Endodermal cell (in vitro differentiated cells): ENCODE results near the gene ARHGEF5. TPM values are rescaled to one million over a fixed set of nuclear protein-coding genes. Genes with fewer than 3 reads are reported as not detected.

Experiments
- DNase-seq: peaks from one replicate; pipeline ENCODE4 v3.0.0-alpha.2; 2017
- H3K27ac ChIP-seq: 2 replicates; pipeline ENCODE4 v1.5.1; 2013; ENCODE audit warnings: mild to moderate bottlenecking, low read depth, low read length, moderate library complexity
- H3K27me3 ChIP-seq: 2 replicates; pipeline ENCODE4 v1.6.1; 2013; ENCODE audit warnings: mild to moderate bottlenecking, low read length, moderate library complexity; ENCODE audit not compliant: insufficient read depth, control insufficient read depth, poor library complexity, severe bottlenecking
- H3K36me3 ChIP-seq: 2 replicates; pipeline ENCODE4 v1.7.0; 2013; ENCODE audit warnings: mild to moderate bottlenecking, low read length, moderate library complexity; ENCODE audit not compliant: control insufficient read depth, insufficient read depth
- H3K4me1 ChIP-seq: one replicate; pipeline ENCODE4 v1.7.0; 2013; ENCODE audit warnings: low read length; ENCODE audit not compliant: control insufficient read depth, insufficient read depth
- H3K4me3 ChIP-seq: 2 replicates; pipeline ENCODE4 v1.5.1; 2013; ENCODE audit warnings: mild to moderate bottlenecking, low read length, moderate library complexity
- H3K9ac ChIP-seq: 2 replicates; pipeline ENCODE4 v1.6.1; 2013; ENCODE audit warnings: mild to moderate bottlenecking, low read length, moderate library complexity; ENCODE audit not compliant: poor library complexity, severe bottlenecking; ENCODE audit errors: extremely low read depth
- H3K9me3 ChIP-seq: 2 replicates; pipeline ENCODE4 v1.6.1; 2013; ENCODE audit warnings: mild to moderate bottlenecking, low read length, moderate library complexity; ENCODE audit not compliant: control insufficient read depth
- H3K27ac Mint-ChIP-seq: 2 replicates; pipeline ENCODE4 v1.8.0; 2020; ENCODE audit warnings: mixed read lengths
- H3K27me3 Mint-ChIP-seq: 2 replicates; pipeline ENCODE4 v1.8.0; 2021; ENCODE audit warnings: mild to moderate bottlenecking, mixed read lengths; ENCODE audit not compliant: insufficient read depth
- H3K36me3 Mint-ChIP-seq: 2 replicates; pipeline ENCODE4 v1.8.0; 2020; ENCODE audit warnings: low read depth, mixed read lengths
- H3K4me1 Mint-ChIP-seq: 2 replicates; pipeline ENCODE4 v1.8.0; 2020; ENCODE audit warnings: mixed read lengths
- H3K4me3 Mint-ChIP-seq: 2 replicates; pipeline ENCODE4 v1.8.0; 2020; ENCODE audit warnings: mild to moderate bottlenecking, moderate library complexity, mixed read lengths
- H3K9me3 Mint-ChIP-seq: 2 replicates; pipeline ENCODE4 v1.8.0; 2020; ENCODE audit warnings: mild to moderate bottlenecking, mixed read lengths
- CTCF ChIP-seq: fragments of 200-600 bp; sonication (generic); conservative IDR thresholded peaks from 2 replicates; pipeline ENCODE4 v1.5.0; 2021; ENCODE audit warnings: antibody characterized with exemption, mild to moderate bottlenecking
- WGBS, 2 experiments: methylation state at CpG; one replicate each; pipeline versions ENCODE4 v1.1.5 to v1.1.7; 2013; ENCODE audit warnings: missing lambda C conversion rate in 2 of 2, mixed read lengths in 1 of 2; ENCODE audit not compliant: insufficient coverage in 1 of 2, insufficient read length in 1 of 2; 5-methylcytosine and 5-hydroxymethylcytosine counted together
- total RNA-seq, 2 donors: library from RNA; stranded (reverse); fragmentation: NEBNext Ultra II Directional in 1 of 2; extraction: Animal tissue kit (Norgen Biotek cat#: 25700) in 1 of 2; gene quantifications; 2 replicates in 1 of 2; 3 replicates in 1 of 2; pipeline ENCODE4 v1.2.1, GENCODE V29; 2021

Gene ARHGEF5
- total RNA-seq, 2 donors from 2014 or later = 22.8 to 43.1 TPM

GRCh38 chr7:144384555-144385245, 29.5 kb downstream of the ARHGEF5 start:
- Histone ChIP-seq H3K27me3 (no peaks in the 10 kb centered on the region), H3K36me3 (peaks cover 14% of the 10 kb centered on the region), H3K4me1 (no peaks in the 10 kb centered on the region), H3K27ac (no peak overlapping the region), H3K4me3 (no peak overlapping the region), H3K9ac (no peak overlapping the region), H3K9me3 (no peaks in the 10 kb centered on the region)
- no peak overlapping the region for H3K4me3 Mint-ChIP-seq
- peak; percentile 72 for DNase-seq
- H3K27me3 Mint-ChIP-seq = no peaks in the 10 kb centered on the region
- peak overlapping the region; percentile 9 for H3K27ac Mint-ChIP-seq
- H3K4me1 Mint-ChIP-seq = peaks cover 15% of the 10 kb centered on the region
- WGBS, 2 experiments = 67 to 69% methylated on average over 6 to 12 of the region's 12 CpGs
- H3K36me3 Mint-ChIP-seq = peaks cover 15% of the 10 kb centered on the region
- no peaks in the 10 kb centered on the region for H3K9me3 Mint-ChIP-seq
- no peak for TF ChIP-seq CTCF

GRCh38 chr7:144386741-144387140, 31.5 kb downstream of the ARHGEF5 start:
- Mint-ChIP-seq H3K4me1 (peaks cover 22% of the 10 kb centered on the region), H3K27ac (no peak overlapping the region), H3K27me3 (no peaks in the 10 kb centered on the region), H3K4me3 (no peak overlapping the region), H3K36me3 (no peaks in the 10 kb centered on the region), H3K9me3 (no peaks in the 10 kb centered on the region)
- H3K36me3 ChIP-seq = no peaks in the 10 kb centered on the region
- H3K27ac ChIP-seq = no peak overlapping the region
- DNase-seq = no peak
- H3K27me3 ChIP-seq = no peaks in the 10 kb centered on the region
- H3K9me3 ChIP-seq = no peaks in the 10 kb centered on the region
- no peak for TF ChIP-seq CTCF
- no peak overlapping the region for H3K4me3 ChIP-seq
- peaks cover 4% of the 10 kb centered on the region for H3K4me1 ChIP-seq
- no peak overlapping the region for H3K9ac ChIP-seq

GRCh38 chr7:144388950-144389349, 33.7 kb downstream of the ARHGEF5 start:
- DNase-seq = peak; percentile 50
- Mint-ChIP-seq H3K27me3 (no peaks in the 10 kb centered on the region), H3K4me1 (peaks cover 24% of the 10 kb centered on the region), H3K4me3 (no peak overlapping the region), H3K27ac (peak overlapping the region; percentile 71), H3K9me3 (no peaks in the 10 kb centered on the region), H3K36me3 (no peaks in the 10 kb centered on the region)
- H3K9ac ChIP-seq = no peak overlapping the region
- no peaks in the 10 kb centered on the region for H3K27me3 ChIP-seq
- no peaks in the 10 kb centered on the region for H3K9me3 ChIP-seq
- H3K4me3 ChIP-seq = no peak overlapping the region
- TF ChIP-seq CTCF = no peak
- WGBS, 2 experiments = 88 to 96% methylated on average over 4 to 5 of the region's 5 CpGs
- no peaks in the 10 kb centered on the region for H3K36me3 ChIP-seq
- peaks cover 4% of the 10 kb centered on the region for H3K4me1 ChIP-seq
- H3K27ac ChIP-seq = no peak overlapping the region
